Tibial nerve (tissue), 4 donors: ENCODE measurements around the gene MED7.

Experiments
- EP300 ChIP-seq, 2 donors: sonication (generic); formaldehyde crosslinking; IDR thresholded peaks; one replicate each; pipeline ENCODE4 v1.6.1; 2017; ENCODE audit warnings: antibody characterized with exemption in 2 of 2, mild to moderate bottlenecking in 1 of 2
- POLR2A ChIP-seq, 2 donors: fragments of 450-650 bp; IDR thresholded peaks; one replicate each; pipeline ENCODE4 v1.6.1; 2017; ENCODE audit warnings: antibody characterized with exemption in 2 of 2, mild to moderate bottlenecking in 2 of 2, moderate library complexity in 2 of 2
- TF ChIP-seq, protein P1 (sequence below), 5 experiments: fragments of 200-600 bp in 3 of 5; fragments of 450-650 bp in 2 of 5; sonication (generic) in 3 of 5; IDR thresholded peaks; one replicate each; pipeline ENCODE4 v1.5.1; 2016 to 2019; ENCODE audit warnings: antibody characterized with exemption in 5 of 5, mild to moderate bottlenecking in 3 of 5, moderate library complexity in 2 of 5

DNA sequence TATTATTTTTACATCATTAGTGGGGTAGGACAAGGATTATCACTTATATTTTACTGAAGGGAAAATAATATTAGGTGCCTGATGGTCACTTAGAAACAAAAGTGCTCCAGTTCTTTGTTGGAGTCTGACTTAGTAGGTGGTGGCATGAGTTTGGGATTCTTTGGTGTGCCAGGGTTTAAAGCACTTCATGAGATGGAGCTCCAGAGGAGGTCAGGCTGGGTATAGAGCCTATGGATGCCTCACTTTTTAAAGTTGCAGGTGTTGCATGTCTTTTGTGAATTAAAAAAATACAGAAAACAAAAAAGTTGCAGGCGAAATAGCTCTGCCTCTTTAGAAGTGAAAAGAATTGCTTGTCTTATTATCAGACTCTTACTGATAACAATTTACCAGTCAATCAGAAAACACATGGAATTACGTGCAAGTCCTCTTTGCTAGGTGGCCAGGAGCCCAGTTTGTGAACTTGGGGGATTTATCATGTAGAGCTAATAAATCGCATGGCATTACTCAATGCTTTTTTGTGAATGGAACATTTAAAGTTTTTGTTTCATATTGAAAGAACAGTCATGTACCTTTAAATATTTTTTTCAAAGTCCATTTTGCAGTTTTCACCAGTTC lies 39.6 kb upstream of the MED7 start:
- TF ChIP-seq, protein P1, sequence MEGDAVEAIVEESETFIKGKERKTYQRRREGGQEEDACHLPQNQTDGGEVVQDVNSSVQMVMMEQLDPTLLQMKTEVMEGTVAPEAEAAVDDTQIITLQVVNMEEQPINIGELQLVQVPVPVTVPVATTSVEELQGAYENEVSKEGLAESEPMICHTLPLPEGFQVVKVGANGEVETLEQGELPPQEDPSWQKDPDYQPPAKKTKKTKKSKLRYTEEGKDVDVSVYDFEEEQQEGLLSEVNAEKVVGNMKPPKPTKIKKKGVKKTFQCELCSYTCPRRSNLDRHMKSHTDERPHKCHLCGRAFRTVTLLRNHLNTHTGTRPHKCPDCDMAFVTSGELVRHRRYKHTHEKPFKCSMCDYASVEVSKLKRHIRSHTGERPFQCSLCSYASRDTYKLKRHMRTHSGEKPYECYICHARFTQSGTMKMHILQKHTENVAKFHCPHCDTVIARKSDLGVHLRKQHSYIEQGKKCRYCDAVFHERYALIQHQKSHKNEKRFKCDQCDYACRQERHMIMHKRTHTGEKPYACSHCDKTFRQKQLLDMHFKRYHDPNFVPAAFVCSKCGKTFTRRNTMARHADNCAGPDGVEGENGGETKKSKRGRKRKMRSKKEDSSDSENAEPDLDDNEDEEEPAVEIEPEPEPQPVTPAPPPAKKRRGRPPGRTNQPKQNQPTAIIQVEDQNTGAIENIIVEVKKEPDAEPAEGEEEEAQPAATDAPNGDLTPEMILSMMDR (IDR thresholded peaks at IDR 0.05), result no peak
- no peak for TF ChIP-seq POLR2A (IDR thresholded peaks at IDR 0.05)
- no peak for TF ChIP-seq EP300 (IDR thresholded peaks at IDR 0.05)
